AG08395 (cell line): ENCODE measurements around the gene METTL4.

Experiments used
- DNase-seq: peaks from one replicate; pipeline ENCODE4 v3.0.0; 2012; ENCODE audit warnings: mixed read lengths, low spot score

Gene METTL4

DNA sequence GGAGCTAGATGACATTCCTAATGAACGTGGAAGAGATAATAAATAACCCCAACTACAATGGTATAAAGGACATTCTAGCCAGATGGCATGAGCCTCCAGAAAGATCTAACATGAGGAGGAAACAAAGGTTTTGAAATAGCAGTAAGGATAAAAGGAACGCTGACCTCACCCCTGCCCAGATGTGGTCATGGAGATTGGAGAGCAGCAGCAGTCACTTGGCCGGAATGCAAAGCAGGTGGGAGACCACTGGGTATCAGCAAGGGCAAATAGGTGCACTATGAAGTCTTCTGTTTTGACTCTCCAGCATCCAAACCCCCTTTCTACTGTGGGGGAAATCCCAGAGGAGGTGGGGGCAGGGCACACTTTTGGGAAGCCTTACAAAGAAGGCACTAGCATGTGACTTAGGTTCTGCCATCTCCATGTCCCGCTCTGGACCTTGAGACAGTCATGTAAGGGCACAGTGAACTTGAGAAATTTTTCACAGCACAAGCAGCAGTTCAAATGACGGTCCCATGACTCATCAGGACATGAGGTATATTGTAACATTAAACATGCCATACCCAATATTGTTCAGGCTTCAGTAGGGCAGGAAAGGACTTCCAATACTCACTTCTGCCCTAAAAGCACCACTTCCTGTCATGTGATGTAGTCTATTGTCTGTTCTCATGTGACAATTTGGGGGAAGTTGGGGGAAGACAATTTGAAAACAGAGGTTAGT, 55.2 kb downstream of the METTL4 start:
- DNase-seq = peak; percentile 67

DNA sequence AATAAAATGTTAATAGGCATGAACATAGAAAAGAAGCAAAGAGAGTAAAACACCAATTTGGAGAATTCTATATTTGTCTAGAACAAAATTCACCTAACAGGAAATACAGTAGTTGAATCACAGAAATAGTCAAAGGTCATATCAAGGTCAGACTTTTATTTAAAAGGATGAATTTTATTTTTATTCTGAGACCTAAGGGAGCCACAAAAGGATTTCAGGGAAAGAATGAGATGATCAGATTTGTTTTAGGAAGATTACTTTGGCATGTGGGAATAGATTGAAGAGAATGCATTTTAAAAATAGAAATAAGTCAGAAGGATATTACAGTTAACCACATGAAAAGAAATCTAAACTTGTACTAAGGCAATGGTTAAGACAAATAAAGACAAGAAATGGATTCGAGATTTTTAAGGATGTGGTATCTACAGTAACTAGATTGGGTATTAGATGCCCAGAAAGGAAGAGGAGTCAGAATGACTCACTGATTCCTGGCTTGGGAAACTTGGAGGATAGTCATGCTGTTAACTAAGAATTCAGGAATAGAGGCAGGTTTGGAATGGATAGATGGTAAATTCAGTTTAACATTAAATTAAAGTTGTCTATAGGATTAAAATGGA, 56.0 kb downstream of the METTL4 start:
- DNase-seq = peak; percentile 87

DNA sequence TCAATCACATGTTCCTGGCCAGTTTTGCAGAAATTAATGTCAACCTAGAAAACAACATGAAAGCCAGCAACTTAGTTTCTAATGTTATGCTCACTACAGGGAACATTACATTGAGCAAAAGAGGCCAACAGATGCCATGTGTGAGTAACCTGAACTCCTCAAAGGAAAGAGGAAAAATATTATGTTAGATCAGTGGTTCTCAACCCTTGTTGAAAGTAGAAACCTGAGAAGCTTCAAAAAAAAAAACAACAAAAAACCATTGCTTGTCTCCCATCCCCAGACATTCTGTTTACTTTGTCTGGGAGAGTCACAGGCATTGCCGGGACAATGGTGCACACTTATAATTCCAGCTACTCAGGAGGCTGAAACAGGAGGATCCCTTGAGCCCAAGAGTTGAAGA, 57.7 kb downstream of the METTL4 start:
- no peak for DNase-seq

DNA sequence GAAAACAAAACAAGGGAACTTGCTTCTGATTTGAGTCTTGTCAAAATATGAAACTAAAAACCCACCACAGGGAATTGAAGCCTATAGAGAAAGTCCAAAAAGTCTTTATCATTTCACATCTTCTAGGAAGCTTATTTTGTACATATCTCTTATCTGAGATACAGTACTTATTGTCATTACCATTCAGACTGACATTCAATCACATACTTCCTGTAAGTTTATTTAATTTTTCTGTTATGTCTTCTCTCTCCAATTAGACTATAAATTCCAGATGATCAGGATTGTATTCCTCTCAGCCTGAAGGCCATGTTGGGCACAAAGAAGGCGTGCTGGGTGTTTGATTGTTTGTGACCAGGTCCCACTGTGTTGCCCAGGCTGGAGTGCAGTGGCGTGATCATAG, 59.2 kb downstream of the METTL4 start:
- DNase-seq = no peak

DNA sequence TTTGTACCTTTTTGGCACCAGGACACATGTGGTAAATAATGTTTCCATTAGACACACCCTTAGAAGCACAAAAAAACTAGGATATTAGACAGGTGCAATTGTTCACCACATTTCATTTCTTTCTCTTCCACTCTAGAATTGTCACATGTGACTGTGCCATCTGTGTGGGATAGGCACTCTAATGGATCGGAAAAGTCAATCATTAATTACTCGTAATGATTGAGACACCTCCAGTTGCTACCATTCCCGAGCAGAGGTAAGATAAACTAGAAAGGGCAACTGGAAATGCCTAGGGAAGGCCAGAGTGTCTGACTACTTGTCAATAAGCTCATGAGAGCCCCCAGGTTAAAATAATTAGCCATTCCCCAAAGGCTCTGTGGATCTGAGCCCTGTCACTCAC, 59.9 kb downstream of the METTL4 start:
- no peak for DNase-seq

DNA sequence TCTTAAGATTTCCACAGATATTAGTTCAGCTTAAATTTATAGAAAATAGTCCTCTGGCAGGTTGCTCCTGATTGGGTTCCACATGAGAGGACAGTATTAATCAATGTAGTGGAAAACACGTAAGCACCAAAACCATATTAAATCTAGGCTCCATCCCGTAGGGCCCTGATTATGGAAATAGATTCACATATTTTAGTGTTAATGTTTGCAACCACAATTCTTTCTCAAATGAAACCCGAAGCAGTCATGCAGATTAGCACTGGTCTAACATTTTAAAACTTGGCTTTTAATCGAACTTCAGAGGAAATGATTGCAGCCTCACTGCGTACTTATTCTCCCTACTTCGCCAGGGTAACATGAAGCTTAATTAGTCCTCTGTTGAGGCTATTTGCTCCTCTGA, 60.9 kb downstream of the METTL4 start:
- no peak for DNase-seq

DNA sequence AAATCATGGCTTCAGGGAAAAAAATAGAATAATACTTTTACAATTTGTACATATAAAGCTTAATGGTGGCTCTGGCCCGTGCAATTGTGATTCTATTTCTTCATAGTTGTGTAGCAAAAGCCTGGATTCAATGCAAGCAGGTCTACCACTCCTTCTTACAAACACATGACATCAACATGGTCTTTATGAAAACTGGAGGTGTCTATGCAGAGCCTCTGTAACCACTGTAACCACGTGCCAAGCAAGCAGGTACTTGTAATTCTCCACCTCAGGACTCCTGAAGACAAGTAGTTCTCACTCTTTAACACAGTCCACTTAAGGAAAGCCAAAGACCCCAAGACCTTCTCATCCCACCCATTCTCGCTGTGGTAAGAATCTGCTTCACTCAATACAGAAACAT, 62.6 kb downstream of the METTL4 start:
- DNase-seq = no peak

DNA sequence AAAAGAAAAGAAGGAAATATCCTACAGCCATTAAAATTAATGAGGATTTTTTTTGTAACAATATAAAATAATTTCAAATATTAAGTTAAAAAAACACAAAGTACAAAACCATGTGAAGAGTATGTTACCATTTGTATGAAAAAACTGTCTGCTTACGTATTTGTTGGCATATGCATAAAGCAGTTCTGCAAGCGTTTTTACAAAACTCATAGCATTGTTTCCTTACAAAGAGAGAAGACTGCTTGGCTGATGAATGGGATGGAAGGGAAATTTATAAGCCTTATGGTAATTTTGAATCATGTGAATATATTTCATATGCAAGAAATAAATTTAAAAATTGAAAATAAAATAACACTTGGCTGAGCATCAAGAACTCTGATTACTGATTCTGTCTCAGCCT, 63.1 kb downstream of the METTL4 start:
- DNase-seq = no peak

DNA sequence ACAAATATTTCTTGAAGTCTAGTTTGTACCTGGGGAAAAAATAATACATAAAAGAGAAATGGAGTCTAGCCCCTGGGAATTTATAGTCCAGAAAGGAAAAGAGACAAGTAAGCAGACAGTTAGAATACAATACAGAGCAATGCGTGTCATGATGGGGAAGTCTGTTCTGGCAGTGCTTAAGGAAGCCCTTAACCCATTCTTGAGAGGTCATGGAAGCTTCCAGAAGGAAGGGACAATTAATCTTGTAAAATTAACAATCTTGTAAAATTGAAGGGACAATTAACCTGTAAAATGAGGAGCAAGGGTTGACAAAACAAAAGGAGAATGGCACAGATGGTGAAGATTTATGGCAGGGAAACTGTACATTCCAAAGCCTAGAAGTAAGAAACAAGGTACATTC, 66.7 kb downstream of the METTL4 start:
- DNase-seq = no peak

DNA sequence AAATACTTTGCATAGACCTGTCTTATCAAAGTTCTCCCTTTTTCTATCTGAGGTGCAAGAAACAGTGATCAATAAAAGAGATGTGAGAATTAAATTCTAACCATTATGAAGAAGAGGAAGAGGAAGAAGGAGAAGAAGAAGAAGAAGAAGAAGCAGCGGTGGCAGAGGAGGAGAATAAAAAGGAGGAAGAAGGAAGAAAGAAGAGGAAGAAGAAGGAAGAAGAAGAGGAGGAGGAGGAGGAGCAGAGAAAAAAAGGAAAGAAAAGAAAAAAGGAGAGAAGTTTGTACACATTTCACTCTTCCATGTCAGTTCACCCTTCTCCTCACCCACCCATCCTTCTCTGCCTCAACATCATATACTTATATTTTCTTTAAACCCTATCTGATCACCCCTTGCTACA, 68.4 kb downstream of the METTL4 start:
- no peak for DNase-seq

DNA sequence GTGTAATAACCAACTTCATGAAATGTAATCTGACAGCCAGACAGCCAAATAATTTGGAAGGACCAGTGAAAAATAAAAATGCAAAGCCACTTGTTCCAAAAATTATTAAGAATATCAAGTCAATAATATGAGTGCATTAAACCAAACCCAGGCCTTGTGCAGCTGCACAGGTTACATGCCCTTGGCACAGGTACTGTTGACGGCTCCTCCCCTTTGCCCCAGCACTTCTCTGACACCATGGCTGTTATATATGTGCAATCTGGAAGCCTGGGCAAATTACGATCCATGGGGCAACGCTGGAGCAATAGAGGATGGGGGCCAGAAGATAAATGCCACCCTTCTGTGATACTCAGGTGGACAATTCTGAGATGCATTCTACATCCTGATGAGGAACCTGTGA, 68.9 kb downstream of the METTL4 start:
- no peak for DNase-seq

DNA sequence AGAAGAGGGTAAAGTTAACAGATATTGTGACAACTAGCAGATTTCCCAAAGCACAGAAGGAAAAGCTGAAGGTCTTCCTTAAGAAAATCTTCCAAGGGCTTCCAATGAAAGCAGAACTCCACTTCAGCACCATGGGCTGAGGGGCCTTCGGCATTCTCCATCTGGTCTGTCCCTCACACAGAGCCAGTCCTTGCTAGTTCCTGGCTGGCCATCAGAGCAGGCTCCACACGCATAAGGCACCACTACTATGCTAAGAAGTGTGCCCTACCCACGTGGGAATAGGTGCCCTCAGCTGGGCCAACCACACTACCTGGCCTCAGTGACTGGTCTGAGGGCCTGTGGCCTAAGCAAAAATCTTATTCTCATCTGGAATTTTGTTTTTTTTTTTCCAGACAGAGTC, 73.5 kb downstream of the METTL4 start:
- no peak for DNase-seq

DNA sequence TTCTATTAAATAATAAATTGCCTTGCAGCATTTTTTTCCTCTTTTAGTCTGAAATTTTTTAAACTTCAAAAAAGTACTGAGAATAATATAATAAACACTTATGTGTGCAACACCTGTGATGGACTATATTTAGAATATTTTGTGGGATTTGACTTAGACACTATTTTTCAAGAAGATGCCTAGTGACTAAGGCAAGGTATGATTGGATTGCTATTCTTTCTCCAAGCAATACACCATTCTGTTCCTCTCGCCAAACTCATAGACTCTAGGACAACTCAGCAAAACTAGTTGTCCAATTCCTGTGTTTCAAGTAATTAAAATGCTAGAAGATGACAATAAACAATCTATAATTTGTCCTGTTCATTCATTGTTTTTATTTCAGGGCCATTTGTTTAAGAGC, 75.9 kb downstream of the METTL4 start:
- DNase-seq = no peak

DNA sequence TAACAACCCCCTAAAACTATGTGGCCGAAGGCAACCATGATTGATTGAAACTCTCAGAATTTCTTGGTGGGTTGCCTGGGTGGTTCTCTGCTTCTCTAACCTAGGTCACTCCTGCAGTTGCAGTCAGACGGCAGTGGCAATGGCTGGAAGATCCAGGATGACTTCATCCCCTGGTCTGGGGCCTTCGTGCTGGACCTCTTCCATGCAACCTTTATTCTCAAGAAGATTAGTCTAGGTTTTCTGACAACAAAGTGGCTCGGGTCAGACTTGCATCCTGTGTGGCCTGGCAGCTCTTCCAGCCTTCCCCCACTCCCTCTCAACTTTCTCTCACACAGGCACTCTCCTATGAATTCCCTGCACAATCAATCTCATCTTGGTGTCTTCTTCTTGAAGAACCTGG, 76.4 kb downstream of the METTL4 start:
- DNase-seq = no peak
